Activated gamma-delta T cell treated with anti-CD3 and anti-CD28 coated beads, Interleukin-2, amount 50 U/mL, for 16 hours (primary cell): ENCODE data around the gene VPS26C.
"Not testable (repeated sequence)": the region's sequence is repeated elsewhere in the genome, so short reads cannot be mapped to it uniquely, and the experiment has no call there.

Source experiments
- DNase-seq: peaks from one replicate; pipeline ENCODE4 v3.0.0-alpha.2; 2020; ENCODE audit warnings: low read depth

Gene VPS26C

DNA sequence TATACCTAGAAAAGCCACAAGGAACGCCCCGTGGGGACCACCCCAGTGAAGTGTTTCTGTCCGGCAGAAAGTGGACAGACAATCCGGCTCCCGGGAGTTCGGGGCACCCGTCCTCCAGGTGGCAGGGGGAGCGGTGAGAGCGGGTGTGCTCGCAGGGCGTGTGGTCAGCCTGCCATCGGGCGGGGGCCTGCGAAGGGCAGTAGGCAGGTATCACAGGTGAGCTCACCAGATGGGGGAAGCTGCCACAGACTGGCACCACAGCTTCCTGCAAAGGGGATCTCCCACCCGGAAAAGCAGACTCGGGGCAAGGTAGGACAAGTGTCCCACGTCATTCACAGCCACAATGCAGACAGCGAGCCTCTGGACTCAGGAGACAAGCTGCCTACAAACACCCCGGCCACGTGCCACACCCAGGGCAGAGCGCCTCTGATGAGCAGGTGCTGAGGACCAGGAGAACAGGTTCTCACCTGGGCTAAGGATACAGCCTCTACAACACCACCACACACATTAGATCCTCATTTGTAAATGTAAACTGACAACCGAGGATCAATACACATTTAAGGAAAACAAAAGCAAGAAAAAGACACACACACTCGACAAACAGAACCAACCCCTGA lies 36.4 kb downstream of the VPS26C start:
- DNase-seq: no peak

- DNase-seq: no peak
Observed at GRCh38 chr21:37228003-37228400, 39.1 kb downstream of the VPS26C start.

GRCh38 chr21:37227071-37228002 lies 39.8 kb downstream of the VPS26C start:
- no peak for DNase-seq

- no peak for DNase-seq
Observed at GRCh38 chr21:37226041-37226920, 40.9 kb downstream of the VPS26C start.

DNA sequence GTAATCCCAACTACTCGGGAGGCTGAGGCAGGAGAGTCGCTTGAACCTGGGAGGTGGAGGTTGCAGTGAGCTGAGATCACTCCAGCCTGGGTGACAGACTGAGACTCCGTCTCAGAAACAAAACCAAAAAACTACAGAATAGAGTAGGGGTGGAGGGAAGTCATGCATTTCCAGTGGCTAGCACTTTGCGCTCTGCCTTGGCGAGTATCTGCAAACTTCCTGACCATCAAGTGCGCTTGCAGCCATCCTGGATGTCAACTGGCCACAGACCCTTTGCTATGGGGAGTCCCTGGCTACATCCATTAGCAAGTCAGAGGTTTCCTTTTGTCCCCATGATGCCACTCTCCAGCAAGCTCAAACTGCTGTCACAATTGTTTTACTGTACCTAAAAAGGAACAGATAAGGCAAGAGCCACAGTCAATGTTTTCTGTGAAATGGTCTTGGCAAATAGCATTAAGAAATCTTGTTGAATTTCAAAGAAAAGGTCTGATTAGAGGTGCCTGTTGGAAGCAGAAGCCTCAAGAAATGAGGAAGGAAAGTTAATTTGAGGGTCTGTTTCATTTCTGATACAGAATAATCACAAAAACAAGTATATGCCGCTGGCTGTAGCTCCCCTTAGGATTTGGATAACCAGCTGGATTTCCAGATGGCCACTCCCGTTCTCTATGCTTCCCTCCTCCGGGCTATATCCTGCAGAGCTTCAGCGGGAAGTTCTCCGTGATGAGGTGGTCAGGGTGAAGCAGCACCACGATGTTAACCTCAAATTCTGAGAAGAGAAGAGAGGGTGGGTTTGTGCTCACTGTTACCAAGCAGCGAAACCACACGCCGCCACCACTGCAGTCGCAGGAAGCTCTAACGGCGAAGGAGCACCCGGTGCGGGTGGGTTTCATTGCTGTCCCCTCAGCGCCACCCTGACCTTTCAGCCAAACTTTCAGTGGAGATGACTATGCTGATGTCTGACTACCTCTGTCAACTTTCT lies 42.0 kb downstream of the VPS26C start:
- DNase-seq: peak; percentile 54

- DNase-seq: no peak
Observed at GRCh38 chr21:37223804-37224345, 43.3 kb downstream of the VPS26C start.

GRCh38 chr21:37222248-37222647 lies 44.9 kb downstream of the VPS26C start:
- not testable (repeated sequence) for DNase-seq

DNA sequence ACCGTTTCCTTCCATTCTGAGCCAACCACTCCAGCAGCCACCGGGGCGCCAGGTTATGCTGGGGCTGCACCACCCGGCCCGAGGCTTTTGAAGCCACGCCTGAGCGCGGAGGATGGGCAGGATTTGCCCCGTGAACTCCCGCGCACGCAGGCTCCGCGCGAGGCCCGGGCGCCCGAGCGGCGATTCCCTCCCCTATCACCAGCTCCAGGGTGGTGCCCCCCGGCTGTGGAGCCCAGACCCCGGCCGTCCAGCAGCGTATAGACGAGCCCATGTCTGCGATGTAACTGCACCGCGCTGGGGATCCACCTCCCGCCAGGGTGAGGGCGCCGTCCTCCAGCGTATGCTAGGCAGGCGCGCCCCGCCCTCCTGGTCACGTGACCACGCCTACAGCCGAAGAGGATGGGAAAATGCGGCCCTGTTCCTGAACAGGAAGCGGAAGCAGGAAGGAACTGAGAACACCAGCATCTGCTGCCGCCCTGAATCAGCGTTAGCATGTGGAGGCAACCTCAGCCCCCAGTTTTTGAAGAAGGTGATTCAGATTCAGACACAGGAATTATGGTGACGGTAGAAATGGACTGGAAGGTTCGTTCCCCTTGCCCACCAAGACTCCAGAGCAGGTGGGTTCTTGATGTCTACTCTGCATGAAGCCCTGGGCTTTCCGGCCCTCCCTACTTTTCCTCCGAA lies 46.0 kb downstream of the VPS26C start:
- peak; percentile 93 for DNase-seq

DNA sequence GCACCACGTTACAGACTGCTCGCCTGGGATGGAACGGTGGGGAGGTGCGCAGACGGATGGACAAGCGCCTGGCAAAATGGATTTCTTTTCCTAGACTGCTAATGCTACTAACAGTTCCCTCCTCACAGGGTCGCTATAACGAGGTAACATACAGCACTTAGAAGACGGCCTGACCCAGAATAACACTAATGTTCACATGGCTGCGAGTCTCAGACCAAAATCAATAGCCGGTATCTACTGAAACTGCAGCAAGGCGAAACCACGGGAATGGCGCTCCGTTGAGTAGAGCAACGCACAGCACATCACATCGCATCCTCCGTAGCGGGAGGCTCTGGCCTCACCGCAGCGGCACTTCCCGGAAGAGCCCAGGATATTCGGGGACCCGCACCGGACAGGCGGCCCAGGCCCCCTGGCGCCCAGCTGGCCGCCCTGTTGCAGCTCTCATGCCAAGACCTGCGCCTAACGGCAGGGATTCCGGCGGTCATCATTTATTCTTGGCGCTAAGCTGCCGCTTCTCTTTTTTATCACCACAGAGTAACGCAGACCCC lies 46.6 kb downstream of the VPS26C start:
- DNase-seq: no peak

DNA sequence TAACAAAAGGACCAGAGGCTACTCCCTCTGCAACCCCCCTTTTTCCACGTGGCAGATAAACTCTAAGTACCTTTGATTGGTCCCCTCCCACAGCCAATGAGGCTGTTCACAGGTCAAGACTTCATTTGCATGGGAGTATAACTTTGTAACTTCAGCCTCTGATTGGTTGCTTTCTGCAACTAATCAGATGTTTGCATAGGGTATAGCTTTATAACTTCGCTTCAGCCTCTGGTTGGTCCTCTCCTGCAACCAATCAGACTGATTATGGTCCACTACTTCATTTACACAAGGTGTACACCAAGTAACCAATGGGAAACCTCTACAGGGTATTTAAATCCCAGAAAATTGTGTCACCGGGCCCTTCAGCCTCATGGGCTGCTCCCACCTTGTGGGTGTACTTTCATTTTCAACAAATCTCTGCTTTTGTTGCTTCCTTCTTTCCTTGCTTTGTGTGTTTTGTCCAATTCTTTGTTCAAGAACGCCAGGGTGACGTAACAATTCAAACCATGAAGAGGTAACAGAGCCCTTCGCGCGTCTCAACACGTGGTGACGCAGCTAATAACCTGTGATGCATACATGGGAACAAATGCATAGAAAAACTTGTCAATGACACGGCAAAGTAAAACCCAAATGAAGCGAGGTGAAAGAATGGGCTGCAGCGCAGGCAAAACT lies 47.2 kb downstream of the VPS26C start:
- no peak for DNase-seq

- no peak for DNase-seq
Observed at GRCh38 chr21:37214952-37215351, 52.2 kb downstream of the VPS26C start.

GRCh38 chr21:37210799-37211198 lies 56.3 kb downstream of the VPS26C start:
- DNase-seq: no peak

- no peak for DNase-seq
Observed at GRCh38 chr21:37210130-37210529, 57.0 kb downstream of the VPS26C start.

DNA sequence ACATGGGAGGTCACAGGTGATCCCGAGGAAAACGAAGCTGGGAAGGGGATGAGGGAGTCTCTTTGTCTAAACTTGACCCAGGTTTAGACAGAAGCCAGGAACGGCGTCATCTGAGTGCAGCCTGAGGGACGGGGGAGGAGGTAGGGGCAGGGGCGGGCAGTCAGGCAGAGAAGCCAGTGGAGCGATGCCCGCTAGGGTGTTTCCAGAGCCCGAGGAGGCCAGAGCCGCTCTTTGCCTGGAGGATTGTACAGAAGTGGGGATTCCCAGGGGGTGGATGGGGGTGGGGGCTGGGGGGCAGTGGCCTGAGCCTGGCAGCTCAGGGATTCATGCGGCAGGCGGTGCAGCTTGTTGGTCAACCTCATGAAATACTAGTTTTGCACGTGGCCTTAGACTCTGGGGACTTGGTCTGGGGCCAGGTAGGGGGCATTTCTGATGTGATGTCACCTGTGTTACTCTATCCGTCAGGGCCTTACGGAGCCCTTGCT lies 58.4 kb downstream of the VPS26C start:
- DNase-seq: no peak

DNA sequence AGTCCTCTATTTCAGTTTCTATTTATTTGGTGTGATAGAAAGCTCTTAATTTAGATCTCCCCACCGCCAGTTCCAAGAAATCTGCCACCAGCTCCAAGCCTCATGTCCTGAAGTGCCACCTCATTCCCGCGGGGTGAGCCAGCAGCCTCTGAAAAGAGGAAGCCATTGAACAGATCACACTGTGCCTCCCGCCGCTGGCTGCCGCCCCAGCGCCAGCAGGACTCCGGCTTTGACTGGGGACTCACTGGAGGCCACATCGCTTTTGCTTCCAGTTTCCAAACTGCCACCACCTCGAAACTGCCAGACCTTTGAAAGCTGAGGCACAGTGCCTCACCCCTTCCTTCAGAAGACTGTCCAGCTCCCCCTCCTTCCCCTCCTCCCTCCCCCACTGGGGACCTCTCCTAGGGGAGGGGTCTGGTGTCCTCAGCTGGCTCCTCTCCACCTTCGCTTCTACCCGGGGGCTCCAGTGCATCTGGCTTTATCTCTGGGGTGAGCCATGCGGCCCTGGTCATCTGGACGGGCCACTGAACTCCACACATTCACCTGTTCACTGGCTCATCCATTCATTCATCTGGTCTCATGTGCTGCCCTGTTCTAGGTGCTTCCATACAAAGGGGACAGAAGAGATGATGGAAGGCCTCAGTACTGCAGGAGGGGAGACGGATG lies 58.9 kb downstream of the VPS26C start:
- no peak for DNase-seq

DNA sequence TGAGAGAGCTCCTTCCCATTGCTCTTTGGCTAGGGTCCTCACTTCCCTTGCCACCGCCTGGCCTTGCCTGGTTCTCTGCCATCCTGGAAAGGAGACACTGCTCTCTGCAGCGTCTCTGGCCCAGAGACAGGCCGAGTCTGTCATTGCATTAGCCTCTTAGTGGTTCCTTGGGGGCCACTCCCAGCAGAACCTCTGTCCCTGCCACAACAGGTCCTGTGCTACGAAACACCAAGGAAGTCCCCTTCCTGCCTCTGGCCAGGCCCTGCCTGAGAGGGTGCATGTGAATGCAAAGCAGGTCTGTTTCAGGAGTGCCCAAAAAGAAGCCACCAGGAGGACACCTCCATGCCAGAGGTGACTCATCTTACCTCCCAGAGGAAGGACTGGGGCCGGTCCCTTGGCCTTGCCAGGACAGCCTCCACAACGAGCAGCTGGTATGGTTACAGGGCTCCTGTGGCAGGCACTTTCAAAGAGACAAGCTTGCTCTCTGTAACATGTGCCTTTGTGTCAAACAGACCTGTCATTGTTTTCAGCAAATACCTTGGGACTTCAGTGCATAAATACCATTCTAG lies 59.6 kb downstream of the VPS26C start:
- DNase-seq: no peak

- no peak for DNase-seq
Observed at GRCh38 chr21:37206496-37206895, 60.6 kb downstream of the VPS26C start.

DNA sequence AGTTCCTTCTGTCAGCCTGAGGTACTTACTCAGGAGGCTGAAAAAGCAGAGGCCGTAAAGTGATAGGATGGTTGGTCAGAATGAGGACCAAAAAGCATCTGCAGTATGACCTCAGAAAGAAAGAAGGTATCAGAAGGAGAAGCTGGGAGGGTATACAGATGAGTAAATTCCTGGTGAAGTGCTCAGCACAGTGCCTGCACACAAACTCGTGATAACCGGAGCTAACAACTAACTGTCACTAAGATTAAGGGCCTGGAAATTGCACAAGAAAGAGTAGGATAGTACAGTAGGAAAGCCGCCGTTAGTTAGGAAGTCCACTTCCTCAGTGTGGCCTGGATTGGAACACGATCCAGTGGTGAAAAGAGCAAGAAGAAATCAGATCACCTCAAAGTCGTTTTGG lies 62.6 kb downstream of the VPS26C start:
- no peak for DNase-seq
